Fibroblast of villous mesenchyme (primary cell): ENCODE data around the gene NCSTN. TPM values are rescaled to one million over a fixed set of nuclear protein-coding genes. Genes with fewer than 3 reads are reported as not detected.

Experiments used
- DNase-seq: peaks from one replicate; pipeline ENCODE4 v3.0.0-alpha.2; 2010; ENCODE audit warnings: low read depth
- H3K4me3 ChIP-seq: 2 replicates; pipeline ENCODE4 v1.5.1; 2011; ENCODE audit warnings: low read depth, mild to moderate bottlenecking, low read length
- total RNA-seq: library from RNA; depleted of rRNA; stranded (reverse); fragments of >200 nt; gene quantifications from 2 replicates; pipeline ENCODE4 v1.2.3, GENCODE V29; 2012
- TF ChIP-seq, protein P1 (sequence below): IDR thresholded peaks from 2 replicates; pipeline ENCODE4 v1.5.1; 2012; ENCODE audit warnings: low read depth, mild to moderate bottlenecking, low read length; ENCODE audit not compliant: insufficient read depth

The NCSTN gene
- total RNA-seq, 1 donor = 165 TPM

DNA sequence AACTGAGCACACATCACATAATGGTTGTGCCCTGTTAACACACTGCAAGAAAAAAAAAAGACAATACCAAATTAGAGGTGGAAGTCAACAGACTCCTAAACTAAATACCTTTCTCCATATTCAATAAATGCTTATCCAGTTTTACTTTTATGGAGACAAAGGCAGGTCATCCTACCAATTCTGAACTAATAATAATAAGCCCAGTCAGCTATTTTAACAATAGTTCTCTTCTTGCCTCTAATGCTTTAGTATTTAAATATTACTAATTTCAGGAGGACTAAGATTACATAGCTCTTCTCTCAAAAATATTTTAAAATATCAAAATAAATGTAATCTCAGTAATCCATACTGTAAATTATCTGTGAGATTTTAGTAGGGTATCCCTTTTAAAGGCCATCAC is 10.7 kb upstream of the NCSTN start:
- no peak overlapping the region for H3K4me3 ChIP-seq
- no peak for DNase-seq
- TF ChIP-seq, protein P1, sequence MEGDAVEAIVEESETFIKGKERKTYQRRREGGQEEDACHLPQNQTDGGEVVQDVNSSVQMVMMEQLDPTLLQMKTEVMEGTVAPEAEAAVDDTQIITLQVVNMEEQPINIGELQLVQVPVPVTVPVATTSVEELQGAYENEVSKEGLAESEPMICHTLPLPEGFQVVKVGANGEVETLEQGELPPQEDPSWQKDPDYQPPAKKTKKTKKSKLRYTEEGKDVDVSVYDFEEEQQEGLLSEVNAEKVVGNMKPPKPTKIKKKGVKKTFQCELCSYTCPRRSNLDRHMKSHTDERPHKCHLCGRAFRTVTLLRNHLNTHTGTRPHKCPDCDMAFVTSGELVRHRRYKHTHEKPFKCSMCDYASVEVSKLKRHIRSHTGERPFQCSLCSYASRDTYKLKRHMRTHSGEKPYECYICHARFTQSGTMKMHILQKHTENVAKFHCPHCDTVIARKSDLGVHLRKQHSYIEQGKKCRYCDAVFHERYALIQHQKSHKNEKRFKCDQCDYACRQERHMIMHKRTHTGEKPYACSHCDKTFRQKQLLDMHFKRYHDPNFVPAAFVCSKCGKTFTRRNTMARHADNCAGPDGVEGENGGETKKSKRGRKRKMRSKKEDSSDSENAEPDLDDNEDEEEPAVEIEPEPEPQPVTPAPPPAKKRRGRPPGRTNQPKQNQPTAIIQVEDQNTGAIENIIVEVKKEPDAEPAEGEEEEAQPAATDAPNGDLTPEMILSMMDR = no peak

DNA sequence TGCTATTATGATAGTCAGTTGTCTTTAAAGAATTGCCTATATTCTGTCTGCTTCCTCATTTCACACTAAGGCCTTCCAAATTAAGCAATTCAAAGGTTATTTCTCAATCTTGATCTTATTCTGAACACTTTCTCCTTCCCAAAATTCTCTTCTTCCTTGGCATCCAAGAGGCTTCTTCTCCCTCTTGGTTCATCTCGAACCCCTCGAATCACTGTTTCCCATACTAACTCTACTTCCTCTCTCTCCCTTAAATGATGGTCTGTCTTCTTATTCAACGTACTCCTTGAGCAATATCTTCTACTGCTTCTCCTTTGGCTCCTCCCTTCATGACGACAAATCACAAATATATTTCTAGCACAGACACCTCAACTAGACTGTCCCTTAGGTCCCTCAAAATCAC is 4.6 kb upstream of the NCSTN start:
- no peak for DNase-seq
- TF ChIP-seq, protein P1 = no peak
- H3K4me3 ChIP-seq = no peak overlapping the region

DNA sequence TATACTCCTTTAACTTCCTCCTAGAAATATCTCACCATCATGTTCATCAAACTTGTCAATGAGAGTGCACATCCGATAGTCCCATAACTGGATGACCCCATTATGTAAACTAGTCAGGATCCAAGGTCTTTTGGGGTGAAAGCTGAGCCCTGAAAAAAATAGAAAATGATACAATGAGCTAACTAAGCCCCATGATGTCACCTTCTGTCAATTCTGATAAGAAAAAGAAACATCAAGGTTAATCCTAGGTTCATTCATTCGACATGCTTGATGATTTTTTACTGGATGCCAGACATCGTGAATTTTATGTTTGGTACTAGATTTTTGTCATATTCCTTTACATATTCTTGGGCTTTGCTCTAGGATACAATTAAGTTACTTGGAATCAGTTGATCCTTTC is 3.0 kb upstream of the NCSTN start:
- no peak for DNase-seq
- TF ChIP-seq, protein P1 = no peak
- no peak overlapping the region for H3K4me3 ChIP-seq

DNA sequence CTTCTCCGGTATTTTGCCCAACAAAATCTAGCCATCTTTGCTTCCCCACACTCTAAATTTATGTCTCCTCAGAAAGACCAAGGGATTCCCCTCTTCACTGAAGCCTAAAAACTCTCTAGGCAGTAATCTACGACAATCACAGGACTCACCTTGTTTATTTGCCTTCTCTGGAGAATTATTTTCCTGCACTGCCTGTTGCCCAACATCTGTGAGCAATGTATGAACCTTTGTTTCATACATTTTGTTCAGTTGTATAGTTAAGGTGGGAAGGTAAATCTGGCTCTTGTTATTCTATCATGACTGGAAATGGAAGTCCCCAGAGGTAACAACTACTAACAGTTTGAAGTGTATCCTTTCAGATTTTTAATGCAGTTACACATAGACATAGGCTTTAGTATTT is 2.3 kb upstream of the NCSTN start:
- peak overlapping the region; percentile 96 for H3K4me3 ChIP-seq
- DNase-seq = no peak
- TF ChIP-seq, protein P1 = no peak

DNA sequence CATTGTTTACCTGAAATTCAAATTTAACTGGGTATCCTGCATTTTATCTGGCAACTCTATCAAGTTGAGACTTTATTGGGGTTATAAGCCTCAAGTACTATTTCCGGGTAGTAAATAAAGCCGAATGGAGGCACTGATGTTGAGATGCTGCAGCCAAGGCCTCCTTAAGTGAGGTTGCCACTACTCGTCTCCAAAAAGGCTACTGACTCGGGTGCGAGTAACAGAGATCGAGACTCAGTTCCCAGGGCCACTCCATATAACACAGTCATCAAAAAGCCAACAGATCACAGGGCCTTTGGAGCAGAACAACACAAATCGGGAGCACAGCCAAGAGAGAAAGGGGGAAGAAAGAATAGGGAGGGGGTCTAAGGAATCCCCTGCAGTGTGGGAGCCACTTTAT is 657 bp upstream of the NCSTN start:
- TF ChIP-seq, protein P1 = no peak
- DNase-seq = peak; percentile 27

DNA sequence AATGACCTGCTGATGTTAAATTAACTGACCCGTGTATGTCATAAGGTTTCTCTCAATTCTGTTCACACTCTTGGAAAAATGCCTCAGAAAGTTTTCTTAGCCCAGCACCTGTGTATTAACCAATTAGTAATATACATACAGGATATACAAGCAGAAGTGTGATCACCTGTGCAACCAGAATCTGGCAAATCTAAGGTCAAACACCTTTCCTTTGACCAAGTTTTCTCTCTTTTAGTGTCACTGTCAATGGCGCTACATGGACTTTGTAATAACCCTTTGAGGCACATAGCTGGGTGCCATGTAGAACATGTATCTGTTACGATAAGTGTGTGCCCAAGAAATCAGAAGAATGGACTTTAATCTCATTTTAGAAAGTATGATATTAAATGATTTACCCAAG is 1.1 kb downstream of the NCSTN start:
- peak overlapping the region; percentile 96 for H3K4me3 ChIP-seq
- no peak for DNase-seq
- TF ChIP-seq, protein P1 = no peak

More for the DNA sequence above, 657 bp upstream of the NCSTN start:
- peak overlapping the region; percentile 96 for H3K4me3 ChIP-seq

DNA sequence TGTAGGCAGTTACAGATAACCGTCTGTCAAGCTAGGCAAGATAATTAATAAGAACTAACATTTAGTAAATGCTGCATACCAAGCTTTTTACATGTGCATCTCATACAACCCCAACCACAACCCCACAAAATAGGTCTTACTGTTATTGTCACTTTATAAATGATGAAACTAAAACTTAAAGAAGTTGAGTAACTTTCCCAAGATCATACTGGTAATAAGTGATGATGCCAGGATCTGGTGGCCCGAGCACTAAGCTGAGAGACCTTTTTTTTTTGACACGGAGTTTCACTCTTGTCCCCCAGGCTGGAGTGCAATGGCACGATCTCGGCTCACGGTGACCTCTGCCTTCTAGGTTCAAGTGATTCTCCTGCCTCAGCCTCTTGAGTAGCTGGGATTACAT is 1.8 kb downstream of the NCSTN start:
- TF ChIP-seq, protein P1 = no peak
- no peak for DNase-seq
- H3K4me3 ChIP-seq = no peak overlapping the region
